SK-N-SH treated with all-trans-retinoic acid at 6 μM for 48 hours (cell line): Measurements from ENCODE around the gene COL6A3.

Experiments
- ESRRG ChIP-seq: fragments of 250-450 bp; sonication (Bioruptor Pico); IDR thresholded peaks from 2 replicates; pipeline ENCODE4 v1.6.1; 2021; ENCODE audit warnings: mild to moderate bottlenecking
- PATZ1 ChIP-seq: fragments of 250-450 bp; sonication (Bioruptor Pico); IDR thresholded peaks from 2 replicates; pipeline ENCODE4 v1.8.0; 2020; ENCODE audit warnings: mild to moderate bottlenecking, moderate library complexity, borderline replicate concordance
- ZFP3 ChIP-seq: fragments of 250-450 bp; sonication (Bioruptor Pico); IDR thresholded peaks from 2 replicates; pipeline ENCODE4 v1.5.0; 2020; ENCODE audit warnings: mild to moderate bottlenecking, moderate library complexity

GRCh38 chr2:237405006-237405559, 8.9 kb downstream of the COL6A3 start:
- TF ChIP-seq PATZ1 (CRISPR knock-in tag) = no peak
- TF ChIP-seq ZFP3 (CRISPR knock-in tag) = no peak
- TF ChIP-seq ESRRG (CRISPR knock-in tag) = no peak
